ENCODE measurements around the gene L1CAM. TPM values are rescaled to one million over a fixed set of nuclear protein-coding genes. Genes with fewer than 3 reads are reported as not detected.

The L1CAM gene
- total and polyA plus RNA-seq, 2 of the 8 experiments (the other 6 are each of a cell fraction or from before 2014, with no cell fraction given), result 11.0 to 43.0 TPM

- TF ChIP-seq CHD7 (IDR thresholded peaks at IDR 0.05; ENCODE audit: insufficient replicate concordance, low read length), result no peak
- TF ChIP-seq EP300 (IDR thresholded peaks at IDR 0.05; ENCODE audit: borderline replicate concordance in 1 of 2, low read depth in 2 of 2, low read length in 2 of 2), result no peak
- no peak for TF ChIP-seq E2F6 (IDR thresholded peaks at IDR 0.05)
- TF ChIP-seq SP2 (IDR thresholded peaks at IDR 0.05; ENCODE audit: low read length), result no peak
Observed at GRCh38 chrX:153934148-153934761, 48.3 kb upstream of the L1CAM start (continued).
